Neural cell (in vitro differentiated cells): ENCODE results near the gene SLC15A2.

ENCODE experiments used
- EP300 ChIP-seq: fragments of 450-650 bp; conservative IDR thresholded peaks from 2 replicates; pipeline ENCODE4 v1.6.1; 2014; ENCODE audit warnings: antibody characterized with exemption, mild to moderate bottlenecking, moderate library complexity; ENCODE audit not compliant: poor library complexity, severe bottlenecking
- EZH2 ChIP-seq: fragments of 200-600, 300-800 bp; shearing (Covaris generic), sonication (generic); IDR thresholded peaks from 2 replicates; pipeline ENCODE4 v1.6.1; 2014; ENCODE audit warnings: antibody characterized with exemption, low read length, borderline replicate concordance, mild to moderate bottlenecking; ENCODE audit not compliant: insufficient read depth, poor library complexity, severe bottlenecking
- MXI1 ChIP-seq: fragments of 450-650 bp; conservative IDR thresholded peaks from 2 replicates; pipeline ENCODE4 v1.6.1; 2014; ENCODE audit warnings: antibody characterized with exemption, mild to moderate bottlenecking; ENCODE audit not compliant: poor library complexity, severe bottlenecking
- POLR2AphosphoS5 ChIP-seq: IDR thresholded peaks from 2 replicates; pipeline ENCODE4 v1.6.1; 2012
- RAD21 ChIP-seq: fragments of 450-650 bp; conservative IDR thresholded peaks from 2 replicates; pipeline ENCODE4 v1.6.1; 2014; ENCODE audit warnings: antibody characterized with exemption, mild to moderate bottlenecking, moderate library complexity
- TAF1 ChIP-seq: IDR thresholded peaks from 2 replicates; pipeline ENCODE4 v1.6.1; 2012; ENCODE audit warnings: low read depth
- TF ChIP-seq, protein P1 (sequence below): fragments of 450-650 bp; IDR thresholded peaks from 2 replicates; pipeline ENCODE4 v1.5.1; 2014; ENCODE audit warnings: antibody characterized with exemption, mild to moderate bottlenecking, moderate library complexity; ENCODE audit not compliant: poor library complexity, severe bottlenecking
- TF ChIP-seq, protein P2 (sequence below): IDR thresholded peaks from 2 replicates; pipeline ENCODE4 v1.6.1; 2012; ENCODE audit warnings: borderline replicate concordance

DNA sequence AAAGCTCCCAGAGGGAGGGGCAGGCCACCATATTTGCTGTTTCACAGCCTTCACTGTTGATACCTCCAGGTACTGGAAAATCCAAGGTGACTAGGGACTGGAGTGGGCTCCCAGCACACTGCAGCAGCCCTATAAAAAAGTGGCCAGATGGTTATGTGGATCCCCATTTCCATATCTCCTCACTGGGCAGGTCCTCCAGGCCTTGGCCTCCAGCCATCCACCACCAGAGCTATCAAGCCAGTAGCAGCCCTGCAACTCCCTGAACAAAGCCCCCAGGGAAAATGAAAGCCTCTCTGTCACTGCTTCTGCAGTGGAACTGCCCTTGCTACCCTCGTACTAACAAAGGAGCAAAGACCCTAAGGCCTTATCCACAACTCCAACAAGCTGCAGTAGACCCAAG lies 69.4 kb downstream of the SLC15A2 start:
- no peak for TF ChIP-seq EZH2
- TF ChIP-seq, protein P1, sequence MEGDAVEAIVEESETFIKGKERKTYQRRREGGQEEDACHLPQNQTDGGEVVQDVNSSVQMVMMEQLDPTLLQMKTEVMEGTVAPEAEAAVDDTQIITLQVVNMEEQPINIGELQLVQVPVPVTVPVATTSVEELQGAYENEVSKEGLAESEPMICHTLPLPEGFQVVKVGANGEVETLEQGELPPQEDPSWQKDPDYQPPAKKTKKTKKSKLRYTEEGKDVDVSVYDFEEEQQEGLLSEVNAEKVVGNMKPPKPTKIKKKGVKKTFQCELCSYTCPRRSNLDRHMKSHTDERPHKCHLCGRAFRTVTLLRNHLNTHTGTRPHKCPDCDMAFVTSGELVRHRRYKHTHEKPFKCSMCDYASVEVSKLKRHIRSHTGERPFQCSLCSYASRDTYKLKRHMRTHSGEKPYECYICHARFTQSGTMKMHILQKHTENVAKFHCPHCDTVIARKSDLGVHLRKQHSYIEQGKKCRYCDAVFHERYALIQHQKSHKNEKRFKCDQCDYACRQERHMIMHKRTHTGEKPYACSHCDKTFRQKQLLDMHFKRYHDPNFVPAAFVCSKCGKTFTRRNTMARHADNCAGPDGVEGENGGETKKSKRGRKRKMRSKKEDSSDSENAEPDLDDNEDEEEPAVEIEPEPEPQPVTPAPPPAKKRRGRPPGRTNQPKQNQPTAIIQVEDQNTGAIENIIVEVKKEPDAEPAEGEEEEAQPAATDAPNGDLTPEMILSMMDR, result no peak
- TF ChIP-seq EP300, result no peak
- no peak for TF ChIP-seq POLR2AphosphoS5
- TF ChIP-seq, protein P2, sequence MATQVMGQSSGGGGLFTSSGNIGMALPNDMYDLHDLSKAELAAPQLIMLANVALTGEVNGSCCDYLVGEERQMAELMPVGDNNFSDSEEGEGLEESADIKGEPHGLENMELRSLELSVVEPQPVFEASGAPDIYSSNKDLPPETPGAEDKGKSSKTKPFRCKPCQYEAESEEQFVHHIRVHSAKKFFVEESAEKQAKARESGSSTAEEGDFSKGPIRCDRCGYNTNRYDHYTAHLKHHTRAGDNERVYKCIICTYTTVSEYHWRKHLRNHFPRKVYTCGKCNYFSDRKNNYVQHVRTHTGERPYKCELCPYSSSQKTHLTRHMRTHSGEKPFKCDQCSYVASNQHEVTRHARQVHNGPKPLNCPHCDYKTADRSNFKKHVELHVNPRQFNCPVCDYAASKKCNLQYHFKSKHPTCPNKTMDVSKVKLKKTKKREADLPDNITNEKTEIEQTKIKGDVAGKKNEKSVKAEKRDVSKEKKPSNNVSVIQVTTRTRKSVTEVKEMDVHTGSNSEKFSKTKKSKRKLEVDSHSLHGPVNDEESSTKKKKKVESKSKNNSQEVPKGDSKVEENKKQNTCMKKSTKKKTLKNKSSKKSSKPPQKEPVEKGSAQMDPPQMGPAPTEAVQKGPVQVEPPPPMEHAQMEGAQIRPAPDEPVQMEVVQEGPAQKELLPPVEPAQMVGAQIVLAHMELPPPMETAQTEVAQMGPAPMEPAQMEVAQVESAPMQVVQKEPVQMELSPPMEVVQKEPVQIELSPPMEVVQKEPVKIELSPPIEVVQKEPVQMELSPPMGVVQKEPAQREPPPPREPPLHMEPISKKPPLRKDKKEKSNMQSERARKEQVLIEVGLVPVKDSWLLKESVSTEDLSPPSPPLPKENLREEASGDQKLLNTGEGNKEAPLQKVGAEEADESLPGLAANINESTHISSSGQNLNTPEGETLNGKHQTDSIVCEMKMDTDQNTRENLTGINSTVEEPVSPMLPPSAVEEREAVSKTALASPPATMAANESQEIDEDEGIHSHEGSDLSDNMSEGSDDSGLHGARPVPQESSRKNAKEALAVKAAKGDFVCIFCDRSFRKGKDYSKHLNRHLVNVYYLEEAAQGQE, result no peak
- no peak for TF ChIP-seq TAF1
- TF ChIP-seq RAD21, result no peak
- no peak for TF ChIP-seq MXI1
